GM10266 (cell line): ENCODE measurements around the gene UBE4B.

Experiments used
- DNase-seq: peaks from one replicate; pipeline ENCODE4 v3.0.0; 2012; ENCODE audit errors: extremely low spot score
- TF ChIP-seq, protein P1 (sequence below): IDR thresholded peaks from 2 replicates; pipeline ENCODE4 v1.5.1; 2012; ENCODE audit warnings: mild to moderate bottlenecking, low read depth; ENCODE audit not compliant: control insufficient read depth, insufficient read depth; ENCODE audit errors: missing control alignments

The UBE4B gene

DNA sequence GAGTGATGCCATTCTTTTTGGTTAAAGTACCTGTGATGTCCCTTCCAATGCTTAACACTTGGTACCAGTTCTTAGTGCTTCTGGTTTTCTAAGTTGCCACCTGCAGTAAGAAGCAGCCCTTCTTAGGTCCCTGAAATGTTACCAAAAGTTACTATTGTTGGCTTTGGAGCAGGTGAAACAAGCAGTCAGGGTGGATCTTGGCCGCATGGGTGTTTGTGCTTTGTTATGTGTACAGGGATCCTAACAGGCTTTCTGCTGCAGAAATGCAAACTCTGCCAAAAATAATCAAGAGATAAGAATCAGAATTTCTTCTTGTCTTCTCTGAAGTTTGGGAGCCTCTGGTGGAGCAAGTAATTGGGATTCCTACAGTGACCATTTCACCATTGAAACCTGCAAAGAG is 84.4 kb downstream of the UBE4B start:
- TF ChIP-seq, protein P1, sequence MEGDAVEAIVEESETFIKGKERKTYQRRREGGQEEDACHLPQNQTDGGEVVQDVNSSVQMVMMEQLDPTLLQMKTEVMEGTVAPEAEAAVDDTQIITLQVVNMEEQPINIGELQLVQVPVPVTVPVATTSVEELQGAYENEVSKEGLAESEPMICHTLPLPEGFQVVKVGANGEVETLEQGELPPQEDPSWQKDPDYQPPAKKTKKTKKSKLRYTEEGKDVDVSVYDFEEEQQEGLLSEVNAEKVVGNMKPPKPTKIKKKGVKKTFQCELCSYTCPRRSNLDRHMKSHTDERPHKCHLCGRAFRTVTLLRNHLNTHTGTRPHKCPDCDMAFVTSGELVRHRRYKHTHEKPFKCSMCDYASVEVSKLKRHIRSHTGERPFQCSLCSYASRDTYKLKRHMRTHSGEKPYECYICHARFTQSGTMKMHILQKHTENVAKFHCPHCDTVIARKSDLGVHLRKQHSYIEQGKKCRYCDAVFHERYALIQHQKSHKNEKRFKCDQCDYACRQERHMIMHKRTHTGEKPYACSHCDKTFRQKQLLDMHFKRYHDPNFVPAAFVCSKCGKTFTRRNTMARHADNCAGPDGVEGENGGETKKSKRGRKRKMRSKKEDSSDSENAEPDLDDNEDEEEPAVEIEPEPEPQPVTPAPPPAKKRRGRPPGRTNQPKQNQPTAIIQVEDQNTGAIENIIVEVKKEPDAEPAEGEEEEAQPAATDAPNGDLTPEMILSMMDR, result no peak
- DNase-seq, result no peak

DNA sequence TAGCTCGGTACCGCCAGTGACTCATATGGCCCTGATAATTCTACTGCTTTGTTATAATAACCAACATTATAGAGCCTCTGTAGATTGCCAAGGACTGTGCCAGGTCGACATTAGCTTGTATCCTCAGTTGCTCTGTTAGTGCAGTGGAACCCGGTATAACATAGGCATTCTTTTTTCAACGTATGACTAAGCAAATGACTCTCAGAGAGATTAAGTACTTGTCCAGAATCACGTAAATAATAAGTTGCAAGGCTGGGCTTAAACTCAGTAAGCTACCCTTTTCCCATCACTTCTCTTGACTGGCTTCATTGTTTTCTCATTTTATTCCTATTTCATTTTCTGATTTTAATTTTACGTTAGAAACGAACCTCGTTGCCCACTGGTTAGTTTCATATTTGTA is 85.1 kb downstream of the UBE4B start:
- TF ChIP-seq, protein P1, result no peak
- no peak for DNase-seq

DNA sequence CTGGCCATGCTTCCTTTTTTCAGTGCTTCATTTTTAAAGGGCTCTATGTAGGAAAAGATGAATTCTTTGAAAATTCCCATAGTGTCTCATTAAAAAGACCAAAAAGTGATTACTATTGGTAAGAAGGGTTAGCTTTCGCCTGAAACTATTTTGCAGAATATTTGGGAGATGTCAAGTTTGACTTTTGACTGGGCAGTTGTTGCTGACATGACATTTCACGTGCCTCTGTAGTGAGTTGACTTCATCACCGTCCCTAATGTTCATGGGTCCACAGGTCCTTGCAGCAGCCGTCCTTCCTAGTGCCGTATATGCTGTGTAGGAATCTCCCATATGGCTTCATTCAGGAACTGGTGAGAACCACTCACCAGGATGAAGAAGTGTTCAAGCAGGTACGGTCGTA is 88.9 kb downstream of the UBE4B start:
- no peak for DNase-seq

DNA sequence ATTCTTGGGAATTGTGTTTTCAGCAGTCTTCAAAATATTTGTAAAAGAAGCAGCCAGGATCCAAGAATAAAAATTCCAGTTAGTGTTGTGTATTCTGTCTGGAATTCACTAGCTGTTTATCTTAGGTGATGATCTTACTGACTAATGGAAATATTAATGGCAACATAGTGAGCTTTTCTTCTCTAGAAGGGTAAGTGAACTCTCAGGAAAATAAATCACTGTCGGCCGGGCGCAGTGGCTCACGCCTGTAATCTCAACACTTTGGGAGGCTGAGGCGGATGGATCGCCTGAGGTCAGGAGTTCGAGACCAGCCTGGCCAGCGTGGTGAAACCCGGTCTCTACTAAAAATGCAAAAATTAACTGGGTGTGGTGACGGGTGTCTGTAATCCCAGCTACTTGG is 90.2 kb downstream of the UBE4B start:
- DNase-seq, result no peak
- TF ChIP-seq, protein P1, result no peak

More for the DNA sequence above, 88.9 kb downstream of the UBE4B start:
- TF ChIP-seq, protein P1, result no peak

DNA sequence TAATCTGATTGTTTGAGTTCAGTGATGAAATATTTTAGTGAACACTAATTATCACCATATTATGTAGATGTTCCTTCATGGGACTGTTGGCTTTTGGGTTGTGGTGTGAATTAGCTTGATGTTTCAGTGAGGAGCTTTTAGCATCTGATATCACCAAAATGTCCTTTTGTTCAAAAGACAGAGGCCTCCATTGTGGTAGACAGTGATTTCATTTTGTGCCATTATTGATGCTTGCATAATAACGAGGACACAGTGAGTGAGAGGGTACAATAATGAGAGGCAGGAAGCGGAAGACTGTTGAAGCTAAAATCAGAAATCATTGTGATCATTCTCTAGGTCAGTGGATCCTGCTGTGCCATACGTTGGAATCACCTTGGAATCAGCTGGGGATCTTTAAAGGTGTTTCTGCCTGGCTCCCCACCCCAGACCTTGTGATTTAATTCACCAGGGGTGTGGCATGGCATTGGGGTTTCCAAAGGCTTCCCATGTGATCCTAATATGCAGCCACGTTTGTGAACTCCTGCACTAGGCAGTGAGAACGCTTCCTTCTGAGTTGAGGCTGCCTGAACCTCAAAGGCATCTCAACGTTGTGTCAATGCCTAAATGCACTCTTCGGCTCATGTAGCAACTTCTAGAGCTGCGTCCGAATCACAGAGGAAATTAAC is 95.5 kb downstream of the UBE4B start:
- TF ChIP-seq, protein P1, result no peak

DNA sequence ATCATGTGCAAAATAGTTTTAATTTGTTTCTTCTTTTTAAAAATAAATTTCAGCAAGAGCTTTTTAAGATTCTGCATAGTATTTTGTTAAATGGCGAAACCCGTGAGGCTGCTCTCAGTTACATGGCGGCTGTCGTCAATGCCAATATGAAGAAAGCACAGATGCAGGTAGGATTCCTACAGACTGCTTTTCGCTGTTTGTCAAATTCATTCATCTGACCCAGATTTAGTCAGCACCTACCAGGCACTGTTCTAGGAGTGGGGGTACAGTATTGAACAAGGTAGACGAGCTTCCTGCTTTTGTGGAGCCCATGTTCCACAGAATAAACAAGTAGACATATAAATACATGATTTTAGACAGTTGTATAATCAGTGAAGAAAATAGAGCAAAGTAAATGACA is 99.6 kb downstream of the UBE4B start:
- TF ChIP-seq, protein P1, result no peak
- DNase-seq, result no peak

More for the DNA sequence above, 95.5 kb downstream of the UBE4B start:
- DNase-seq, result no peak

DNA sequence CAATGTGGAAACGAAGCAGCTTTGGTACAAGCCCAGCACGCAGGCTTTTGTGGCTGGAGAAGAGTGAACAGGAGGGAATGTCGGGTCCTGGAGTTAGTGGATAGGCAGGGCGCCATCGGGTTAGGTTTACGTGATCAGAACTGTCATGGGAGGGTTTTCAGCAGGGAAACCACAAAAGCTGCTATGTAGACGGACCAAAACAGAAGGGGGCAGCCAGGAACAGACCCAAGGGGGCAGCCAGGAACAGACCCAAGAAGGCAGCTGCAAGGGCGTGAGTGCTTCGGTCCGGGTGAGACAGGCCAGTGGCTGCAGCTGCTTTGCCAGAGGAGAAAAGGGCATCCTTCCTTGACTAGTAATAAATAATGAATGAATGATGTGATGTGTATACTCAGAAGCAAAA is 100.1 kb downstream of the UBE4B start:
- DNase-seq, result no peak
- TF ChIP-seq, protein P1, result no peak
